WTC11 (cell line): ENCODE measurements around the gene NTSR1. TPM values are rescaled to one million over a fixed set of nuclear protein-coding genes. Genes with fewer than 3 reads are reported as not detected.

Experiments
- ATAC-seq: fragments of 200-7000 bp; cut with Tn5 transposase; 2 replicates; pipeline ENCODE4 v1.10.0; 2021; ENCODE audit warnings: mild to moderate bottlenecking, moderate library complexity
- CTCF ChIA-PET: fragments of 300-600 bp; sonication (Branson Sonifier 250); formaldehyde crosslinking; loops from one replicate; lab custom pipeline; 2021; ENCODE audit warnings: antibody characterized with exemption; lab: Charles Lee
- POLR2A ChIA-PET: fragments of 350-600 bp; sonication (Branson Sonifier 250); formaldehyde crosslinking; loops from one replicate; lab custom pipeline; 2021; ENCODE audit warnings: antibody characterized with exemption; lab: Charles Lee
- DNase-seq: peaks from one replicate; pipeline ENCODE4 v3.0.0; 2021; ENCODE audit warnings: low spot score
- H3K27ac Mint-ChIP-seq: 2 replicates; pipeline ENCODE4 v1.8.0; 2021; ENCODE audit warnings: mixed read lengths
- H3K27me3 Mint-ChIP-seq: 2 replicates; pipeline ENCODE4 v1.8.0; 2021; ENCODE audit warnings: low read depth, mild to moderate bottlenecking, moderate library complexity, mixed read lengths
- H3K36me3 Mint-ChIP-seq: 2 replicates; pipeline ENCODE4 v1.8.0; 2021; ENCODE audit warnings: mixed read lengths
- H3K4me1 Mint-ChIP-seq: 2 replicates; pipeline ENCODE4 v1.8.0; 2022; ENCODE audit warnings: mixed read lengths
- H3K4me3 Mint-ChIP-seq: 2 replicates; pipeline ENCODE4 v1.8.0; 2021; ENCODE audit warnings: mild to moderate bottlenecking, moderate library complexity, mixed read lengths
- H3K9me3 Mint-ChIP-seq: 2 replicates; pipeline ENCODE4 v1.8.0; 2021; ENCODE audit warnings: mixed read lengths
- ATF1 ChIP-seq: sonication (generic); formaldehyde crosslinking; IDR thresholded peaks from 2 replicates; pipeline ENCODE4 v1.8.1; 2023; ENCODE audit warnings: mild to moderate bottlenecking, moderate library complexity, missing genetic modification reagents
- CREM ChIP-seq: sonication (generic); formaldehyde crosslinking; IDR thresholded peaks from 2 replicates; pipeline ENCODE4 v1.8.1; 2022; ENCODE audit warnings: mild to moderate bottlenecking, missing genetic modification reagents, moderate library complexity
- CTCF ChIP-seq: fragments of 200-600 bp; IDR thresholded peaks from 2 replicates; pipeline ENCODE4 v1.8.0; 2022; ENCODE audit warnings: antibody characterized with exemption
- ESRRA ChIP-seq: sonication (generic); formaldehyde crosslinking; IDR thresholded peaks from 2 replicates; pipeline ENCODE4 v1.8.1; 2022; ENCODE audit warnings: mild to moderate bottlenecking, missing genetic modification reagents, borderline replicate concordance
- GABPB1 ChIP-seq: sonication (generic); formaldehyde crosslinking; IDR thresholded peaks from 2 replicates; pipeline ENCODE4 v1.8.1; 2023; ENCODE audit warnings: mild to moderate bottlenecking, missing genetic modification reagents
- GTF2I ChIP-seq: fragments of 250-450 bp; sonication (Bioruptor Pico); conservative IDR thresholded peaks from 2 replicates; pipeline ENCODE4 v1.4.0; 2021; ENCODE audit warnings: mild to moderate bottlenecking
- MYBL2 ChIP-seq: sonication (generic); formaldehyde crosslinking; IDR thresholded peaks from 2 replicates; pipeline ENCODE4 v1.8.1; 2023; ENCODE audit warnings: mild to moderate bottlenecking, moderate library complexity, missing genetic modification reagents
- NFATC4 ChIP-seq: fragments of 250-450 bp; sonication (Bioruptor Pico); IDR thresholded peaks from 2 replicates; pipeline ENCODE4 v1.9.0; 2021; ENCODE audit warnings: mild to moderate bottlenecking
- PREB ChIP-seq: sonication (generic); formaldehyde crosslinking; IDR thresholded peaks from 2 replicates; pipeline ENCODE4 v1.8.1; 2022; ENCODE audit warnings: mild to moderate bottlenecking, missing genetic modification reagents, moderate library complexity, borderline replicate concordance
- RELA ChIP-seq: sonication (generic); formaldehyde crosslinking; IDR thresholded peaks from 2 replicates; pipeline ENCODE4 v1.8.1; 2022; ENCODE audit warnings: missing genetic modification reagents, mild to moderate bottlenecking, borderline replicate concordance
- ZNF396 ChIP-seq: fragments of 250-450 bp; sonication (Bioruptor Pico); IDR thresholded peaks from 2 replicates; pipeline ENCODE4 v1.8.0; 2021; ENCODE audit warnings: mild to moderate bottlenecking, moderate library complexity, borderline replicate concordance
- ZNF671 ChIP-seq: fragments of 250-450 bp; sonication (Bioruptor Pico); IDR thresholded peaks from 2 replicates; pipeline ENCODE4 v1.8.0; 2021; ENCODE audit warnings: mild to moderate bottlenecking
- total RNA-seq: library from RNA; stranded (reverse); gene quantifications from 3 replicates; pipeline ENCODE4 v1.2.3, GENCODE V29; 2021
- TF ChIP-seq, protein P1 (sequence below): sonication (generic); formaldehyde crosslinking; IDR thresholded peaks from 2 replicates; pipeline ENCODE4 v1.8.0; 2023; ENCODE audit warnings: mild to moderate bottlenecking, missing genetic modification reagents
- TF ChIP-seq, protein P2 (sequence below): sonication (generic); formaldehyde crosslinking; conservative IDR thresholded peaks from 2 replicates; pipeline ENCODE4 v1.8.1; 2022; ENCODE audit warnings: mild to moderate bottlenecking, missing genetic modification reagents
- TF ChIP-seq, protein P3 (sequence below): sonication (generic); formaldehyde crosslinking; IDR thresholded peaks from 2 replicates; pipeline ENCODE4 v1.8.0; 2023; ENCODE audit warnings: missing genetic modification reagents, mild to moderate bottlenecking, borderline replicate concordance
- TF ChIP-seq, protein P4 (sequence below): fragments of 250-450 bp; sonication (Bioruptor Pico); IDR thresholded peaks from 2 replicates; pipeline ENCODE4 v1.9.0; 2021; ENCODE audit warnings: mild to moderate bottlenecking

Gene NTSR1
- total RNA-seq, 1 experiment from 2014 or later: 0.63 TPM

GRCh38 chr20:62678553-62678952, 30.1 kb upstream of the NTSR1 start:
- POLR2A ChIA-PET: interaction anchor here (0.7 kb wide), 1 partner anchor 565 kb away, joined by 4 read pairs; no protein-coding TSS in a partner anchor
- no peak overlapping the region for H3K27ac Mint-ChIP-seq
- DNase-seq: no peak
- peaks cover 7% of the 10 kb centered on the region for H3K36me3 Mint-ChIP-seq
- H3K4me1 Mint-ChIP-seq: no peaks in the 10 kb centered on the region
- no peak for ATAC-seq
- no peak overlapping the region for H3K4me3 Mint-ChIP-seq
- CTCF ChIA-PET: interaction anchor here (0.7 to 1.9 kb wide), 8 partner anchors 11 to 296 kb away, joined by 3 to 8 read pairs (median 4); partner anchors contain the start of gene NTSR1
- H3K9me3 Mint-ChIP-seq: peaks cover 15% of the 10 kb centered on the region
- H3K27me3 Mint-ChIP-seq: peaks cover 4% of the 10 kb centered on the region
- TF ChIP-seq ZNF671 (CRISPR knock-in tag): no peak
- no peak for TF ChIP-seq ZNF396 (CRISPR knock-in tag)
- TF ChIP-seq PREB (CRISPR knock-in tag): no peak
- no peak for TF ChIP-seq GABPB1 (CRISPR knock-in tag)
- TF ChIP-seq, protein P1, sequence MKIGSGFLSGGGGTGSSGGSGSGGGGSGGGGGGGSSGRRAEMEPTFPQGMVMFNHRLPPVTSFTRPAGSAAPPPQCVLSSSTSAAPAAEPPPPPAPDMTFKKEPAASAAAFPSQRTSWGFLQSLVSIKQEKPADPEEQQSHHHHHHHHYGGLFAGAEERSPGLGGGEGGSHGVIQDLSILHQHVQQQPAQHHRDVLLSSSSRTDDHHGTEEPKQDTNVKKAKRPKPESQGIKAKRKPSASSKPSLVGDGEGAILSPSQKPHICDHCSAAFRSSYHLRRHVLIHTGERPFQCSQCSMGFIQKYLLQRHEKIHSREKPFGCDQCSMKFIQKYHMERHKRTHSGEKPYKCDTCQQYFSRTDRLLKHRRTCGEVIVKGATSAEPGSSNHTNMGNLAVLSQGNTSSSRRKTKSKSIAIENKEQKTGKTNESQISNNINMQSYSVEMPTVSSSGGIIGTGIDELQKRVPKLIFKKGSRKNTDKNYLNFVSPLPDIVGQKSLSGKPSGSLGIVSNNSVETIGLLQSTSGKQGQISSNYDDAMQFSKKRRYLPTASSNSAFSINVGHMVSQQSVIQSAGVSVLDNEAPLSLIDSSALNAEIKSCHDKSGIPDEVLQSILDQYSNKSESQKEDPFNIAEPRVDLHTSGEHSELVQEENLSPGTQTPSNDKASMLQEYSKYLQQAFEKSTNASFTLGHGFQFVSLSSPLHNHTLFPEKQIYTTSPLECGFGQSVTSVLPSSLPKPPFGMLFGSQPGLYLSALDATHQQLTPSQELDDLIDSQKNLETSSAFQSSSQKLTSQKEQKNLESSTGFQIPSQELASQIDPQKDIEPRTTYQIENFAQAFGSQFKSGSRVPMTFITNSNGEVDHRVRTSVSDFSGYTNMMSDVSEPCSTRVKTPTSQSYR (CRISPR knock-in tag): no peak
- no peak for TF ChIP-seq CREM
- TF ChIP-seq RELA (CRISPR knock-in tag): no peak
- TF ChIP-seq, protein P2, sequence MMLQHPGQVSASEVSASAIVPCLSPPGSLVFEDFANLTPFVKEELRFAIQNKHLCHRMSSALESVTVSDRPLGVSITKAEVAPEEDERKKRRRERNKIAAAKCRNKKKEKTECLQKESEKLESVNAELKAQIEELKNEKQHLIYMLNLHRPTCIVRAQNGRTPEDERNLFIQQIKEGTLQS (CRISPR knock-in tag): no peak
- no peak for TF ChIP-seq ESRRA
- TF ChIP-seq GTF2I: no peak
- TF ChIP-seq ATF1 (CRISPR knock-in tag): no peak
- TF ChIP-seq, protein P3, sequence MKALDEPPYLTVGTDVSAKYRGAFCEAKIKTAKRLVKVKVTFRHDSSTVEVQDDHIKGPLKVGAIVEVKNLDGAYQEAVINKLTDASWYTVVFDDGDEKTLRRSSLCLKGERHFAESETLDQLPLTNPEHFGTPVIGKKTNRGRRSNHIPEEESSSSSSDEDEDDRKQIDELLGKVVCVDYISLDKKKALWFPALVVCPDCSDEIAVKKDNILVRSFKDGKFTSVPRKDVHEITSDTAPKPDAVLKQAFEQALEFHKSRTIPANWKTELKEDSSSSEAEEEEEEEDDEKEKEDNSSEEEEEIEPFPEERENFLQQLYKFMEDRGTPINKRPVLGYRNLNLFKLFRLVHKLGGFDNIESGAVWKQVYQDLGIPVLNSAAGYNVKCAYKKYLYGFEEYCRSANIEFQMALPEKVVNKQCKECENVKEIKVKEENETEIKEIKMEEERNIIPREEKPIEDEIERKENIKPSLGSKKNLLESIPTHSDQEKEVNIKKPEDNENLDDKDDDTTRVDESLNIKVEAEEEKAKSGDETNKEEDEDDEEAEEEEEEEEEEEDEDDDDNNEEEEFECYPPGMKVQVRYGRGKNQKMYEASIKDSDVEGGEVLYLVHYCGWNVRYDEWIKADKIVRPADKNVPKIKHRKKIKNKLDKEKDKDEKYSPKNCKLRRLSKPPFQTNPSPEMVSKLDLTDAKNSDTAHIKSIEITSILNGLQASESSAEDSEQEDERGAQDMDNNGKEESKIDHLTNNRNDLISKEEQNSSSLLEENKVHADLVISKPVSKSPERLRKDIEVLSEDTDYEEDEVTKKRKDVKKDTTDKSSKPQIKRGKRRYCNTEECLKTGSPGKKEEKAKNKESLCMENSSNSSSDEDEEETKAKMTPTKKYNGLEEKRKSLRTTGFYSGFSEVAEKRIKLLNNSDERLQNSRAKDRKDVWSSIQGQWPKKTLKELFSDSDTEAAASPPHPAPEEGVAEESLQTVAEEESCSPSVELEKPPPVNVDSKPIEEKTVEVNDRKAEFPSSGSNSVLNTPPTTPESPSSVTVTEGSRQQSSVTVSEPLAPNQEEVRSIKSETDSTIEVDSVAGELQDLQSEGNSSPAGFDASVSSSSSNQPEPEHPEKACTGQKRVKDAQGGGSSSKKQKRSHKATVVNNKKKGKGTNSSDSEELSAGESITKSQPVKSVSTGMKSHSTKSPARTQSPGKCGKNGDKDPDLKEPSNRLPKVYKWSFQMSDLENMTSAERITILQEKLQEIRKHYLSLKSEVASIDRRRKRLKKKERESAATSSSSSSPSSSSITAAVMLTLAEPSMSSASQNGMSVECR: no peak
- TF ChIP-seq NFATC4 (CRISPR knock-in tag): no peak

DNA sequence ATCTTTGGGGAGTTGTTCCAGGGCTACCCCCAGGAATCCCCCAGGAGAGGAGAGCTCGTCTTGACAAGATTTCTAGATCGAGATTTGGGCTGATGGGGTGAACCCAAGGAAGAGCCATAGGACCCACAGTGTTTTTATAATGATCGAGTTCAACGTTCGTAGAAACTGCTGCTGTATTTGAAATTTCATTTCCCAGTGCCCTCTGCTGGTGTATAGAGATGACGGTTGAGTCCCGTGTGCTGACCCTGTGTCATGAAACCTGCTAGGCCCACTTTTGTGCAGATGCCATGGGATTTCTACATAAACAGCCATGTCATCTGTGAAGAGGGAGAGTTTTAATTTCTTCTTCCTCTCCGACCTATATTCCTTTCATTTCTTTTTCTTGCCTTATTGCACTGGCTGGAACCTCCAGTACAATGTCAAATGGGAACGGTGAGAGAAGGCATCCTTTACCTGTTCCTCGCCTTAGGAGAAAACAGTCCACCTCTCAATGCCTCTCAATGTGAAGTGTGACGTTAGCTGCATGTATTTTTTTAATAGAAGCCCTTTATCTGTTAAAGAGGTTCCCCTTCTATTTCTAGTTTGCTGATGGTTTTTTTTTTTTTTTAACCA, 28.6 kb upstream of the NTSR1 start:
- peaks cover 7% of the 10 kb centered on the region for H3K36me3 Mint-ChIP-seq
- DNase-seq (no peak), ATAC-seq (no peak)
- H3K4me3 Mint-ChIP-seq: no peak overlapping the region
- CTCF ChIA-PET: interaction anchor here (0.6 to 1.4 kb wide), 4 partner anchors 10 to 111 kb away, joined by 3 to 4 read pairs (median 3); partner anchors contain the start of gene NTSR1
- no peaks in the 10 kb centered on the region for H3K4me1 Mint-ChIP-seq
- TF ChIP-seq, protein P4, sequence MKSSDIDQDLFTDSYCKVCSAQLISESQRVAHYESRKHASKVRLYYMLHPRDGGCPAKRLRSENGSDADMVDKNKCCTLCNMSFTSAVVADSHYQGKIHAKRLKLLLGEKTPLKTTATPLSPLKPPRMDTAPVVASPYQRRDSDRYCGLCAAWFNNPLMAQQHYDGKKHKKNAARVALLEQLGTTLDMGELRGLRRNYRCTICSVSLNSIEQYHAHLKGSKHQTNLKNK: no peak
- TF ChIP-seq ESRRA (no peak), CTCF (no peak), MYBL2 (CRISPR knock-in tag) (no peak)
- TF ChIP-seq, protein P3: no peak
- peaks cover 15% of the 10 kb centered on the region for H3K9me3 Mint-ChIP-seq
- peaks cover 4% of the 10 kb centered on the region for H3K27me3 Mint-ChIP-seq
- POLR2A ChIA-PET: no interaction called here
- H3K27ac Mint-ChIP-seq: no peak overlapping the region
